ENCODE data around the gene ATL3. TPM values are rescaled to one million over a fixed set of nuclear protein-coding genes. Genes with fewer than 3 reads are reported as not detected.
"Not testable (repeated sequence)": the region's sequence is repeated elsewhere in the genome, so short reads cannot be mapped to it uniquely, and the experiment has no call there.

ATL3 gene
- total RNA-seq, 1 donor from 2014 or later = 71.0 TPM

DNA sequence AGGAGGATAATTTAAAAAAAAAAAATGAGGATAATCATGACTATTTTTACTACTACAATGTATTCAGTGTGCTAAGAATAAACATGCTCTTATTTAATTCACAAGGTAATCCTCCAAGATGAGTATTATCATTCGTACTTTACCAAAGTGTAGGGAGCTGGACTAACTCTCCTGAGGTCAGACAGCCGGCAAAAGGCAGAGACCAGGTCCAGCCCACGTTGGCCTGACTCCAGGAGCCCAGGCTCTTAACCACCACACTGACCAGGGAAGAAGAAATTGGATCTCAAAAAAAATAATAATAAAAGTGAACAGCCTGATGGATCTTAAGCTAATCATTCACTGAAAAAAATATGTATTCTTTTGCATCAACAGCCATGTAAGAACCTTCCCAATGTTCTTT lies 82.2 kb downstream of the ATL3 start:
- no peak for DNase-seq (ENCODE audit: low spot score)

DNA sequence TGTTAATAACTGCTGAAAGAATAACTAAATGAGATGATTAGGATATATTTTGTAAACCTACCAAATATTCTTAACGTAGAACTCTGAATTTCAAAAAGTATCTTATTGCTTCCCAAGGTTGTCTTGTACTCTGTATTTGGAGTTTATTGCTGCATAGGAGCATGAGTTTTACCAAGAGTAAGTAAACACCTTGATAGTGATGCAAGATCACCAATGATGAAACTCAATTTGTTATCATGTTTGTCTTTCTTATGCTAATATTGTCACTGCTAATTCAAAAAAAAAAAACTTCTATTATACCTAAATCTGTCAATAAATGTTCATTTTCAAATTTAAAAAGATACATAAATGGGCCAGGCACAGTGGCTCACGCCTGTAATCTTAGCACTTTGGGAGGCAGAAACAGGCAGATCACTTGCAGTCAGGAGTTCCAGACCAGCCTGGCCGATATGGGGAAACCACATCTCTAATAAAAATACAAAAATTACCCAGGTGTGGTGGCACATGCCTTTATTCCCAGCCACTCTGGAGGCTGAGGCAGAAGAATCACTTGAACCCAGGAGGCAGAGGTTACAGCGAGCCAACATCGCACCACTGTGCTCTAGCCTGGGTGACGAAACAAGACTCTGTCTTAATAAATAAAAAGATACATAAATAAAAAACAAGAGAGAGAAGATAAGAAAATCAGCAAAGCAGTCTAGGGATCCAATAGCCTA lies 84.6 kb downstream of the ATL3 start:
- DNase-seq (ENCODE audit: low spot score) = no peak

DNA sequence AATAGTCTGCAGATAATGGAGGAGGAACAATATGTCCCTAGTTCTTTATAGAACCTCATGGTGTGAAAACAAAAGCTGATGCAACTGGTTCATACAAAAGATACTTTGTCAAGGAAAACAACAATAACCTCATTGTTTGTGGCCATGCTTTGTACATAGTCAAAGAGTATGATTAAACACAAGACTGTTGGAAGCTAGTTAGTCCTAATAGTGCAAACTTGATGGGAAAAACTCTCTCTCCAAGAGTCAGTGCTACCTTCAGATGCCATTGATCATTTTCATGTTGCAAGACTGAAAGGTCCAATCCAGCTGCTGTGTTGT lies 87.9 kb downstream of the ATL3 start:
- DNase-seq (ENCODE audit: low spot score) = no peak

DNA sequence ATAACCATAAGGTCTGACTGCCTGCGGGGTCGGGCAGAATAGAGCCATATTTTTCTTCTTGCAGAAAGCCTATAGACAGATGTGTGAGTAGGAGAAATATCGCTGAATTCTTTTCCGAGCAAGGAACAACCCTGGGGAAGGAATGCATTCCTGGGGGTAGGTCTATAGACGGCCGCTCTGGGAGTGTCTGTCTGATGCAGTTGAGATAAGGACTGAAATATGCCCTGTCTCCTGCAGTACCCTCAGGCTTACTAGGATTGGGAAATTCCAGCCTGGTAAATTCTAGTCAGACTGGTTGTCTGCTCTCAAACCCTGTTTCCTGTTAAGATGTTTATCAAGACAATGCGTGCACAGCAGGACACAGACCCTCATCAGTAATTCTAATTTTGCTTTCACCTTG lies 90.0 kb downstream of the ATL3 start:
- not testable (repeated sequence) for DNase-seq (ENCODE audit: low spot score)

GRCh38 chr11:63578882-63579281 lies 92.3 kb downstream of the ATL3 start:
- not testable (repeated sequence) for DNase-seq (ENCODE audit: low spot score)

DNA sequence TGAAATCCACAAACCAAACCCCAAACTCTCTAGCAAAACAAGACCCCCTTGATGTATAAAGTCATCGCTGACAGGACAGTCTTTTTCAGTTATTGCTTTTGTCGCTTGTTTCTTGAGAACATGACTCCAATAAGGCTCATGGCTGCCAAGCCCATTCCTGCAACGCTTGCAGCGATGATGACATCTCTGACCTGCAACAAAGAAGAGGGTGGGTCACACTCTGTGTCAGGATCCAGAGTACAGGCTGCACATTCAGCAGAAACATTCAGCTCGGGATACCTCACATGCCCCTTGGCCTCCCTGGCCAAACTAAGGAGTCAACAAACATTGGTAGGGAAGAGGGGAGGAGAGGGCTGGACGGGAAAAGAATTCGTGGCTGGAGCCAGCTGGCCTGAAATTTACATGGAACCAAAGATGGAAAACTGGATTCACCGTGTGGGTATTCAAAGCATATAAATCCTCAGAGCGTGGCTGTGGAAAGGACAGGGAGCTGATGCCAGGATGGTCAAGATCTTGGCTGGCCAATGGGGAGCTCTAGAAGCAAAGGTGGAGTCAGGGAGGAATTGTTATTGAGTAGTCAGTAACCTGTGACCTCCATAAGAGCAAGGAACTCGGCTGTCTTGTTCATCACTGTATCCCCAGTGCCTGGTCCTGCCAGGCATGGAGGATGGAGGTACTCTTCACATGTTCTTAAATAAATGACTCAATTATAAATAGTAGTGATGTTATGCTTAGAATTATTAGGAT lies 96.1 kb downstream of the ATL3 start:
- DNase-seq (ENCODE audit: low spot score) = peak; percentile 65

Other genes with a start within 250 kb of the ATL3 start
- 2.1 TPM for gene PLAAT5, start 180.2 kb downstream of the ATL3 start, total RNA-seq
- gene LGALS12, start 165.3 kb downstream of the ATL3 start, total RNA-seq = not detected
- 56.7 TPM for gene PLAAT4, start 134.6 kb downstream of the ATL3 start, total RNA-seq
- 1.1 TPM for gene PLAAT2, start 108.0 kb downstream of the ATL3 start, total RNA-seq
- gene PLAAT3, start 56.9 kb downstream of the ATL3 start, total RNA-seq = 26.6 TPM
- gene RTN3, start 10.1 kb upstream of the ATL3 start, total RNA-seq = 67.3 TPM
- gene ZFTA, start 97.4 kb upstream of the ATL3 start, total RNA-seq = 6.5 TPM
- gene SPINDOC, start 142.1 kb upstream of the ATL3 start, total RNA-seq = 13.0 TPM
- gene MARK2, start 167.7 kb upstream of the ATL3 start, total RNA-seq = 61.5 TPM
- 2.0 TPM for gene RCOR2, start 245.8 kb upstream of the ATL3 start, total RNA-seq